ENCODE measurements around the gene CHRM2. TPM values are rescaled to one million over a fixed set of nuclear protein-coding genes. Genes with fewer than 3 reads are reported as not detected.

CHRM2 gene
- total RNA-seq, 2 donors from 2014 or later = 0.30 to 6.1 TPM

- no peaks in the 10 kb centered on the region for H3K4me1 ChIP-seq
- H3K27me3 ChIP-seq = no peaks in the 10 kb centered on the region
- H3K9ac ChIP-seq (ENCODE audit: low read depth in 2 of 2, low read length in 2 of 2) = no peak overlapping the region
- H3K4me3 ChIP-seq = no peak overlapping the region
- no peaks in the 10 kb centered on the region for H3K36me3 ChIP-seq
- H3K27ac ChIP-seq = no peak overlapping the region
- no peaks in the 10 kb centered on the region for H3K9me3 ChIP-seq
- no peak for DNase-seq
- no peak for TF ChIP-seq CTCF (IDR thresholded peaks at IDR 0.05)
- intact Hi-C loops (cut with DNase I) = no loop called here
Measured at GRCh38 chr7:137018468-137018867, 150.0 kb downstream of the CHRM2 start.

DNA sequence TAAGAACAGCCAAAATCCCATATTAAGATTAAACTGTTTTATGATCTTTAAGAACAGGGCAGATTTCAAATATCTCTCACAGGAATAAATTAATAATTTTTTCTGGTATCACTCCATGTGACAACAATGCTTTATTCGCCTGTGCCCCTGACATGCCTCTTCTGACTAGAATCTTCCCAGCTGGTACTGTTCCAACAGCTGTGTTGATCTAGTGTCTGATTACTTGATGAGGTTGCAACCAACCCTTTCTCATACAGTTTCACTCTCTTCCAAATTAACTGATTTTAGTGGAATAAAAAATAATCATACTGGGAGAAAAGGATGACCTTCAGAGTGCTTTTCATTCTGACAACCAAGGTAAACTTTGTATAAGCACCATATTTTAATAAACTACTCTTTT, 151.9 kb downstream of the CHRM2 start:
- no peak for DNase-seq
- Histone ChIP-seq H3K36me3 (no peaks in the 10 kb centered on the region), H3K27ac (no peak overlapping the region), H3K9me3 (no peaks in the 10 kb centered on the region), H3K27me3 (no peaks in the 10 kb centered on the region), H3K4me3 (no peak overlapping the region), H3K9ac (ENCODE audit: low read depth in 2 of 2, low read length in 2 of 2) (no peak overlapping the region), H3K4me1 (no peaks in the 10 kb centered on the region)
- no peak for TF ChIP-seq CTCF (IDR thresholded peaks at IDR 0.05)
- intact Hi-C loops (cut with DNase I) = no loop called here

DNA sequence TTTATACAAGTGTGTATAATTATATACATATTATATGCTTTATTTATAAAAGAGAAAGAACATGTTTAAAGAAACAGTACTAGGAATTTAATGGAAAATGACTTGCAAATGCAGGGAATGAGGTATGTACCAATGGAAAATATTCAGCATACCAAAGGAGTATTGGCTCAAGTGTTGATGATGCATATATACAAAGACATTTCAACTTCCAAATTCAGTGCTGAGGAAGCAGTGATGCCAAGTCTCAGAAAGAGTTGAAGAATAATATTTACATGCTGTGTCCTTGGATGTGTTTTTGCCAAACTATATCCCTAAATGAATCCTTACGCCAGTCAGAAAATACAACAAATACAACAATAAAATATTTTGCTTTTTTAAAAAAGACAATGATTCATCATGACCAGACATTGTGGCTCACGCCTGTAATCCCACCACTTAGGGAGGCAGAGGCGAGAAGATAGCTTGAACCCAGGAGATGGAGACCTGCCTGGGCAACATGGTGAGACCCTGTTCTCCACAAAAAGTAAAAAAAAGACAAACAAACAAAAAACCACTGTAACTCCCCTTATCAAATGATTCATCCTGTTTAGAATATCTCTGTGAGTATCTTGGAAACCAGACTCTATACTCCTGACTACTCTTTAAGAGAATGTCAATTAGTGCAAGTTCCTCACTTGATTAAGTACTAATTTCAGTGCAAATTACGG, 157.2 kb downstream of the CHRM2 start:
- intact Hi-C loops (cut with DNase I) = no loop called here
- DNase-seq = no peak
- TF ChIP-seq CTCF (IDR thresholded peaks at IDR 0.05) = no peak
- H3K27me3 ChIP-seq = no peaks in the 10 kb centered on the region
- no peaks in the 10 kb centered on the region for H3K36me3 ChIP-seq
- no peak overlapping the region for H3K27ac ChIP-seq
- no peaks in the 10 kb centered on the region for H3K4me1 ChIP-seq
- no peak overlapping the region for H3K4me3 ChIP-seq
- no peak overlapping the region for H3K9ac ChIP-seq (ENCODE audit: low read depth in 2 of 2, low read length in 2 of 2)
- H3K9me3 ChIP-seq = no peaks in the 10 kb centered on the region

GRCh38 chr7:137026176-137026500, 157.7 kb downstream of the CHRM2 start:
- no peaks in the 10 kb centered on the region for H3K4me1 ChIP-seq
- H3K9me3 ChIP-seq = no peaks in the 10 kb centered on the region
- no peak overlapping the region for H3K27ac ChIP-seq
- no peak overlapping the region for H3K4me3 ChIP-seq
- intact Hi-C loops (cut with DNase I) = no loop called here
- H3K36me3 ChIP-seq = no peaks in the 10 kb centered on the region
- no peaks in the 10 kb centered on the region for H3K27me3 ChIP-seq
- DNase-seq = no peak
- TF ChIP-seq CTCF (IDR thresholded peaks at IDR 0.05) = no peak
- H3K9ac ChIP-seq (ENCODE audit: low read depth in 2 of 2, low read length in 2 of 2) = no peak overlapping the region

- no peak for DNase-seq
- Histone ChIP-seq H3K4me3 (no peak overlapping the region), H3K27me3 (no peaks in the 10 kb centered on the region), H3K4me1 (no peaks in the 10 kb centered on the region), H3K9me3 (no peaks in the 10 kb centered on the region), H3K9ac (ENCODE audit: low read depth in 2 of 2, low read length in 2 of 2) (no peak overlapping the region), H3K36me3 (no peaks in the 10 kb centered on the region), H3K27ac (no peak overlapping the region)
- intact Hi-C loops (cut with DNase I) = no loop called here
- TF ChIP-seq CTCF (IDR thresholded peaks at IDR 0.05) = no peak
Measured at GRCh38 chr7:137032436-137032835, 164.0 kb downstream of the CHRM2 start.

Measured in colonic mucosa (tissue), 4 donors.